ENCODE measurements around the gene PES1. TPM values are rescaled to one million over a fixed set of nuclear protein-coding genes. Genes with fewer than 3 reads are reported as not detected.

PES1 gene
- total and polyA plus RNA-seq, 3 donors from 2014 or later = 80.3 to 99.4 (median 96.5) TPM

GRCh38 chr22:30605449-30606110 is 13.9 kb upstream of the PES1 start:
- no peaks in the 10 kb centered on the region for H3K27me3 ChIP-seq
- H3K36me3 ChIP-seq (ENCODE audit: low read depth, missing control alignments) = no peaks in the 10 kb centered on the region
- no peaks in the 10 kb centered on the region for H3K9me3 ChIP-seq
- peak; percentile 64 for DNase-seq
- peak; percentile 53 to 67 (median 60) for TF ChIP-seq CTCF (IDR thresholded peaks at IDR 0.05)
- no peak for TF ChIP-seq POLR2A (IDR thresholded peaks at IDR 0.05)
- H3K4me3 ChIP-seq = no peak overlapping the region
- WGBS, 2 donors = 36 to 50% methylated on average over 8 to 9 of the region's 9 CpGs
- intact Hi-C loops (cut with DNase I; ENCODE audit: low total_unique reads) = no loop called here
- H3K27ac ChIP-seq = peak overlapping the region in 1 of 2 donors; percentile 70
- H3K4me1 ChIP-seq = no peaks in the 10 kb centered on the region

- no peak for TF ChIP-seq POLR2A (IDR thresholded peaks at IDR 0.05)
- TF ChIP-seq CTCF (IDR thresholded peaks at IDR 0.05) = no peak
- Histone ChIP-seq H3K36me3 (ENCODE audit: low read depth, missing control alignments) (no peaks in the 10 kb centered on the region), H3K4me1 (no peaks in the 10 kb centered on the region), H3K4me3 (no peak overlapping the region), H3K27me3 (no peaks in the 10 kb centered on the region), H3K9me3 (no peaks in the 10 kb centered on the region), H3K27ac (no peak overlapping the region)
- intact Hi-C loops (cut with DNase I; ENCODE audit: low total_unique reads) = no loop called here
- whole genome bisulfite sequencing, 2 donors = 83 to 90% methylated on average over 2 of the region's 2 CpGs
- DNase-seq = no peak
Measured at GRCh38 chr22:30604723-30605122, 13.0 kb upstream of the PES1 start.

- no peak overlapping the region for H3K27ac ChIP-seq
- H3K9me3 ChIP-seq = no peaks in the 10 kb centered on the region
- no peaks in the 10 kb centered on the region for H3K4me1 ChIP-seq
- DNase-seq = no peak
- WGBS, 2 donors = 69 to 75% methylated on average over 3 of the region's 3 CpGs
- no peaks in the 10 kb centered on the region for H3K36me3 ChIP-seq (ENCODE audit: low read depth, missing control alignments)
- TF ChIP-seq POLR2A (IDR thresholded peaks at IDR 0.05) (no peak), CTCF (IDR thresholded peaks at IDR 0.05) (no peak)
- H3K4me3 ChIP-seq = no peak overlapping the region
- intact Hi-C loops (cut with DNase I; ENCODE audit: low total_unique reads) = no loop called here
- H3K27me3 ChIP-seq = no peaks in the 10 kb centered on the region
Measured at GRCh38 chr22:30603801-30604200, 12.1 kb upstream of the PES1 start.

- H3K9me3 ChIP-seq = no peaks in the 10 kb centered on the region
- H3K36me3 ChIP-seq (ENCODE audit: low read depth, missing control alignments) = no peaks in the 10 kb centered on the region
- H3K27ac ChIP-seq = no peak overlapping the region
- no peak for DNase-seq
- no peaks in the 10 kb centered on the region for H3K27me3 ChIP-seq
- H3K4me3 ChIP-seq = no peak overlapping the region
- no peaks in the 10 kb centered on the region for H3K4me1 ChIP-seq
- WGBS, 2 donors = 68 to 73% methylated on average over 3 of the region's 3 CpGs
- no peak for TF ChIP-seq CTCF (IDR thresholded peaks at IDR 0.05)
- TF ChIP-seq POLR2A (IDR thresholded peaks at IDR 0.05) = no peak
- intact Hi-C loops (cut with DNase I; ENCODE audit: low total_unique reads) = no loop called here
Measured at GRCh38 chr22:30602049-30602448, 10.3 kb upstream of the PES1 start.

- Histone ChIP-seq H3K4me3 (no peak overlapping the region), H3K9me3 (no peaks in the 10 kb centered on the region), H3K27me3 (no peaks in the 10 kb centered on the region), H3K36me3 (ENCODE audit: low read depth, missing control alignments) (no peaks in the 10 kb centered on the region), H3K4me1 (no peaks in the 10 kb centered on the region), H3K27ac (no peak overlapping the region)
- DNase-seq = no peak
- TF ChIP-seq POLR2A (IDR thresholded peaks at IDR 0.05) = no peak
- no peak for TF ChIP-seq CTCF (IDR thresholded peaks at IDR 0.05)
- 91 to 93% methylated on average over 5 of the region's 5 CpGs for WGBS, 2 donors
- intact Hi-C loops (cut with DNase I; ENCODE audit: low total_unique reads) = no loop called here
Measured at GRCh38 chr22:30601464-30601863, 9.8 kb upstream of the PES1 start.

All from testis (tissue), 3 donors.